ENCODE data around the gene RAB3B. TPM values are rescaled to one million over a fixed set of nuclear protein-coding genes. Genes with fewer than 3 reads are reported as not detected.
A peak's percentile ranks its signal among the peaks of the same experiment; 100 is the strongest.
"Not testable (repeated sequence)": the region's sequence is repeated elsewhere in the genome, so short reads cannot be mapped to it uniquely, and the experiment has no call there.

The RAB3B gene
- total and polyA plus RNA-seq, 2 experiments from 2014 or later, result 1.5 to 6.9 TPM

GRCh38 chr1:52032785-52033131 is 42.3 kb upstream of the RAB3B start:
- no peak for TF ChIP-seq CTCF (IDR thresholded peaks at IDR 0.05; ENCODE audit: low read depth, low read length)
- no peaks in the 10 kb centered on the region for H3K36me3 ChIP-seq
- DNase-seq (ENCODE audit: low read depth in 1 of 2, low spot score in 1 of 2), result peak; percentile 9 to 74
- H3K27ac ChIP-seq, result peak overlapping the region; percentile 79
- peaks cover 13% of the 10 kb centered on the region for H3K4me1 ChIP-seq (ENCODE audit: low read depth)
- H3K4me3 ChIP-seq, result peak overlapping the region; percentile 81
- no peaks in the 10 kb centered on the region for H3K9me3 ChIP-seq (ENCODE audit: low read depth)
- no peaks in the 10 kb centered on the region for H3K27me3 ChIP-seq

GRCh38 chr1:52032124-52032784 is 41.8 kb upstream of the RAB3B start:
- Histone ChIP-seq H3K4me1 (ENCODE audit: low read depth) (peaks cover 13% of the 10 kb centered on the region), H3K4me3 (peak overlapping the region; percentile 81), H3K36me3 (peaks cover 3% of the 10 kb centered on the region), H3K27me3 (no peaks in the 10 kb centered on the region), H3K9me3 (ENCODE audit: low read depth) (no peaks in the 10 kb centered on the region), H3K27ac (no peak overlapping the region)
- no peak for DNase-seq (ENCODE audit: low read depth in 1 of 2, low spot score in 1 of 2)
- no peak for TF ChIP-seq CTCF (IDR thresholded peaks at IDR 0.05; ENCODE audit: low read depth, low read length)

- H3K9me3 ChIP-seq (ENCODE audit: low read depth); H3K27me3 ChIP-seq; DNase-seq (ENCODE audit: low read depth in 1 of 2, low spot score in 1 of 2); H3K4me3 ChIP-seq; H3K27ac ChIP-seq: not testable (repeated sequence)
- H3K4me1 ChIP-seq (ENCODE audit: low read depth), result peaks cover 13% of the 10 kb centered on the region
- peaks cover 13% of the 10 kb centered on the region for H3K36me3 ChIP-seq
Measured at GRCh38 chr1:52028839-52029238, 38.3 kb upstream of the RAB3B start.

GRCh38 chr1:52028328-52028727 is 37.8 kb upstream of the RAB3B start:
- Histone ChIP-seq H3K4me3 (no peak overlapping the region), H3K9me3 (ENCODE audit: low read depth) (no peaks in the 10 kb centered on the region), H3K27ac (no peak overlapping the region), H3K4me1 (ENCODE audit: low read depth) (peaks cover 13% of the 10 kb centered on the region), H3K36me3 (peaks cover 17% of the 10 kb centered on the region), H3K27me3 (no peaks in the 10 kb centered on the region)
- TF ChIP-seq CTCF (IDR thresholded peaks at IDR 0.05; ENCODE audit: low read depth, low read length), result no peak
- DNase-seq (ENCODE audit: low read depth in 1 of 2, low spot score in 1 of 2), result no peak

- Histone ChIP-seq H3K36me3 (peaks cover 26% of the 10 kb centered on the region), H3K27ac (no peak overlapping the region), H3K27me3 (no peaks in the 10 kb centered on the region), H3K4me1 (ENCODE audit: low read depth) (no peaks in the 10 kb centered on the region), H3K4me3 (no peak overlapping the region), H3K9me3 (ENCODE audit: low read depth) (no peaks in the 10 kb centered on the region)
- DNase-seq (ENCODE audit: low read depth in 1 of 2, low spot score in 1 of 2), result no peak
- TF ChIP-seq CTCF (IDR thresholded peaks at IDR 0.05; ENCODE audit: low read depth, low read length), result no peak
Measured at GRCh38 chr1:52026278-52026677, 35.8 kb upstream of the RAB3B start.

GRCh38 chr1:52022133-52022532 is 31.6 kb upstream of the RAB3B start:
- H3K36me3 ChIP-seq, result peaks cover 27% of the 10 kb centered on the region
- no peaks in the 10 kb centered on the region for H3K4me1 ChIP-seq (ENCODE audit: low read depth)
- no peak for DNase-seq (ENCODE audit: low read depth in 1 of 2, low spot score in 1 of 2)
- H3K9me3 ChIP-seq (ENCODE audit: low read depth), result no peaks in the 10 kb centered on the region
- no peak for TF ChIP-seq CTCF (IDR thresholded peaks at IDR 0.05; ENCODE audit: low read depth, low read length)
- H3K4me3 ChIP-seq, result no peak overlapping the region
- H3K27ac ChIP-seq, result no peak overlapping the region
- no peaks in the 10 kb centered on the region for H3K27me3 ChIP-seq

Measured in cardiac muscle cell (in vitro differentiated cells and primary cell).